ENCODE results near the gene SMTNL2. TPM values are rescaled to one million over a fixed set of nuclear protein-coding genes. Genes with fewer than 3 reads are reported as not detected.
"Not testable (repeated sequence)": the region's sequence is repeated elsewhere in the genome, so short reads cannot be mapped to it uniquely, and the experiment has no call there.

The SMTNL2 gene
- total RNA-seq, 1 experiment from 2014 or later = not detected

DNA sequence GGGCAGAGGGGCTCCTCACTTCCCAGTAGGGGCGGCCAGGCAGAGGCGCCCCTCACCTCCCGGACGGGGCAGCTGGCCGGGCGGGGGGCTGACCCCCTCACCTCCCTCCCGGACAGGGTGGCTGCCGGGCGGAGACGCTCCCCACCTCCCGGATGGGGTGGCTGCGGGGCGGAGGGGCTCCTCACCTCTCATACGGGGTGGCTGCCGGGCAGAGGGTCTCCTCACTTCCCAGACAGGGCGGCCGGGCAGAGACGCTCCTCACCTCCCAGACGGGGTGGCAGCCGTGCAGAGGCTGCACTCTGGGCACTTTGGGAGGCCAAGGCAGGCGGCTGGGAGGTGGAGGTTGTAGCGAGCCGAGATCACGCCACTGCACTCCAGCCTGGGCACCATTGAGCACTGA is 6.0 kb upstream of the SMTNL2 start:
- H3K36me3 ChIP-seq; H3K4me1 ChIP-seq (replicated peaks); H3K4me3 ChIP-seq; H3K27me3 ChIP-seq (replicated peaks); DNase-seq (ENCODE audit: low read depth in 1 of 2, low spot score in 2 of 2); H3K27ac ChIP-seq; H3K9me3 ChIP-seq (replicated peaks): not testable (repeated sequence)

DNA sequence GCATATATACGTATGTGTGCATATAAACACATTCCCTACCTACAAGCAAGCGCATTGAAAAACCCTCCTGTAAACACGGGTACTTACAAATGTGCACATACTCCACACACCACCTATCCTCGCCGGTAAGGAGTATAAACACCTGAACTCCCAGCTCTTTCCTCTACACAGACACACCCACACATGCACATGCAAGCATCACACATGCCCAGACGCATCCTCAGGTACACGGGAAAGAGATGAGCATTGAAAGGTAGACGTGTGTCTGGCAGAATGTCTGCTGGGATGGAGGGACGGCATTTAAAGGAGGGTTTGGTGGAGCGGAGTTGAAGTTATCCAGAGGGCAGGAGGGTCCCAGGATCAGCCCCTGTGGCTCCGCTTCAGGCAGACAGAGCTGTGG is 4.7 kb upstream of the SMTNL2 start:
- H3K9me3 ChIP-seq (replicated peaks) = no peaks in the 10 kb centered on the region
- H3K27ac ChIP-seq = no peak overlapping the region
- H3K27me3 ChIP-seq (replicated peaks) = peaks cover 22% of the 10 kb centered on the region
- no peak overlapping the region for H3K4me3 ChIP-seq
- no peak for DNase-seq (ENCODE audit: low read depth in 1 of 2, low spot score in 2 of 2)
- peaks cover 9% of the 10 kb centered on the region for H3K4me1 ChIP-seq (replicated peaks)
- no peaks in the 10 kb centered on the region for H3K36me3 ChIP-seq

DNA sequence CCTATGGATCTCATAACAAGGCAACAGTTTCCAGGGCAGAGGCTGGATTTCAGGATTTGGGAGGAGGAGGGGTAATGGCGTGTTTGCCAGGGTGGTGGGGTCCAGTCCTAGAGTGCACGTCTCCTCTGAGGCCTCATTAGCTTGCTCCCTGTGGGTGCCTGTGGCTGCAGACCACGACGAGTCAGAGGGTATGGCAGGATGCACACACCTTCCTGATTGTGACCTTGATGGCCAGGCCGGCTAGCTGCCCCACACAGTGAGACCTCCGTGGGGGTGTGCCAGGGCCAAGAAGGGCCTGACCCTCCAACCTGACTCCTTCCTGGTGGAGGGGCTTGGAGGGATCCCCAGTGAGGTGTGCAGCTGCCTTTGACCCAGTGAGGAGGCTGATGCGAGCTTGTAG is 4.0 kb upstream of the SMTNL2 start:
- no peak overlapping the region for H3K4me3 ChIP-seq
- no peak overlapping the region for H3K27ac ChIP-seq
- no peaks in the 10 kb centered on the region for H3K36me3 ChIP-seq
- peaks cover 28% of the 10 kb centered on the region for H3K27me3 ChIP-seq (replicated peaks)
- H3K4me1 ChIP-seq (replicated peaks) = peaks cover 11% of the 10 kb centered on the region
- DNase-seq (ENCODE audit: low read depth in 1 of 2, low spot score in 2 of 2) = no peak
- no peaks in the 10 kb centered on the region for H3K9me3 ChIP-seq (replicated peaks)

DNA sequence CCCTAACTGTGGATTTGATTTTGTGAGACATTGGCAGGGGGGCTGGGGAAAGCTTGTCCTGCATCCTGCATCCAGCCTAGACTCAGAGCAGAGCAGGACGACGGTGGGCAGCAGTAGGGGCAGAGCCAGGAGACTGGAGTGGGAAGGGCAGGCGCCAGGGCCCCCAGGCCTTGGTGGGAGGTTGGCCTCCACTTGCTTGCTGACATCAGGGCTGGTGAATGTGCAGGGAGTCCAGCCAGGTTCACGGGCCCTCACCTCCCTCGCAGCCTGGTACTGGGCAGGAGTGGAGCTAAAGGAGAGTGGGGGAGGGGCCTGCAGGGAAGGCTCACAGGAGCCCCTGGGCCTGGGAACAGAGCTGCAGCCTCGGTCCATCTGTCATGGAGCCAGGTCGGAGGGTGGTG is 2.2 kb upstream of the SMTNL2 start:
- peak in 1 of 2 experiments; percentile 34 for DNase-seq (ENCODE audit: low read depth in 1 of 2, low spot score in 2 of 2)
- no peak overlapping the region for H3K27ac ChIP-seq
- no peaks in the 10 kb centered on the region for H3K9me3 ChIP-seq (replicated peaks)
- H3K4me3 ChIP-seq = no peak overlapping the region
- H3K27me3 ChIP-seq (replicated peaks) = peaks cover 45% of the 10 kb centered on the region
- peaks cover 11% of the 10 kb centered on the region for H3K4me1 ChIP-seq (replicated peaks)
- H3K36me3 ChIP-seq = no peaks in the 10 kb centered on the region

DNA sequence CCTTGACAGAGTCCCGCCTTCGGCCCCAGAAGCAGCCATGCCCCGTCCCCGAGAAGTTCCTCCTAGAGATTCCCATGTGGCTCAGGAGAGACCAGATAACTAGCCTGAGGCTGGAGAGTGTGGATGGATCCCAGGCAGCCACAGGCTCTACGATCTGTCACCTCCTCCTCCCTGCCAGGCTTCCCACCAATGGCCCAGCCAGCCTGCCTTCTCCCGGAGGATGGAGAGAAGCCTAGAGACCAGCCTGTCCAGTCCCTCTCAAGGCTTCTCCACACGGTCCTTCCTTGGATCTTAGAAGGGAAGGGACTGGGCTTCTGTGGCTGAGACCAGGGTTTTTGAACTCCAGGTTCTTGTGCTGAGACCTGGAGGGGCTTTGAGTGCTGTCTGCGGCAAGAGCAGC is 1.6 kb upstream of the SMTNL2 start:
- DNase-seq (ENCODE audit: low read depth in 1 of 2, low spot score in 2 of 2) = no peak
- no peaks in the 10 kb centered on the region for H3K36me3 ChIP-seq
- peaks cover 49% of the 10 kb centered on the region for H3K27me3 ChIP-seq (replicated peaks)
- H3K4me3 ChIP-seq = no peak overlapping the region
- H3K4me1 ChIP-seq (replicated peaks) = peaks cover 11% of the 10 kb centered on the region
- H3K9me3 ChIP-seq (replicated peaks) = no peaks in the 10 kb centered on the region
- H3K27ac ChIP-seq = no peak overlapping the region

DNA sequence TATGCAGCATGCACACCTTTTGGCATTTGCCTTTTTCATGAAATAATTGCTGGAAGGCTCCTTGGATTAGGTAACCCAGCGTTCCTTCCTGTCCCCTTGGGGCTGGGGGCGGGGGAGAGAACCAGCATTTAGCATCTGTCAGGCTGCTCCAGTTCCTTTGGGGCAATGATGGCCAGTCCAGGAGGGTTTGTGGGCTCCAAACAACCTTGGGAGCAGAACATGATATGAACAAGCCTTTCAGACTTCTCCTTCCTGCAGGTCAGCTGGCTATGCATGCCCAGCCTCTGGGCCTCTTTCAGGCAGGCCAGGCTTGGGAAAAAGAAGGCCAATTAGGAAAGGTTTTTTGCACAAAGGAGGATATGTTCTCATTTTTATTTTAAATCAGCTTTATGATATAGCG is 1.1 kb upstream of the SMTNL2 start:
- Histone ChIP-seq H3K36me3 (no peaks in the 10 kb centered on the region), H3K27me3 (replicated peaks) (peaks cover 49% of the 10 kb centered on the region), H3K27ac (no peak overlapping the region), H3K9me3 (replicated peaks) (no peaks in the 10 kb centered on the region), H3K4me1 (replicated peaks) (peaks cover 11% of the 10 kb centered on the region), H3K4me3 (no peak overlapping the region)
- no peak for DNase-seq (ENCODE audit: low read depth in 1 of 2, low spot score in 2 of 2)

DNA sequence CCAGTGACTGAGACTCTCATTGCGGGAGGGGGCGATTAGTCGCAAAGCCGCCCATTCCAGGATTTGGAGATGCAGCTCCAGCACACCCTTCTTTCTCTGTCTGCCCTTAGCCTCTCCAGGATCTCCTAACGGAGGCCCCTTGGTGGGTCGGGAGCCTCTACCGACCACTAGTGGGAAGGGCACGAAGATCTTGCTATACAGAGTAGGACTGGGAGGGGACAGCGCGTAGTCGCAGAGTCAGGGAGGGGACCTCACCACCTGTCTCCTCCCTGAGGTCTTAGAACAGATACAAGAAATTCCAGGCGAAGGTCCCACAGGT is 588 bp upstream of the SMTNL2 start:
- no peaks in the 10 kb centered on the region for H3K9me3 ChIP-seq (replicated peaks)
- H3K27ac ChIP-seq = no peak overlapping the region
- peaks cover 49% of the 10 kb centered on the region for H3K27me3 ChIP-seq (replicated peaks)
- peak; percentile 5 to 46 for DNase-seq (ENCODE audit: low read depth in 1 of 2, low spot score in 2 of 2)
- no peaks in the 10 kb centered on the region for H3K36me3 ChIP-seq
- H3K4me1 ChIP-seq (replicated peaks) = peaks cover 11% of the 10 kb centered on the region
- no peak overlapping the region for H3K4me3 ChIP-seq

DNA sequence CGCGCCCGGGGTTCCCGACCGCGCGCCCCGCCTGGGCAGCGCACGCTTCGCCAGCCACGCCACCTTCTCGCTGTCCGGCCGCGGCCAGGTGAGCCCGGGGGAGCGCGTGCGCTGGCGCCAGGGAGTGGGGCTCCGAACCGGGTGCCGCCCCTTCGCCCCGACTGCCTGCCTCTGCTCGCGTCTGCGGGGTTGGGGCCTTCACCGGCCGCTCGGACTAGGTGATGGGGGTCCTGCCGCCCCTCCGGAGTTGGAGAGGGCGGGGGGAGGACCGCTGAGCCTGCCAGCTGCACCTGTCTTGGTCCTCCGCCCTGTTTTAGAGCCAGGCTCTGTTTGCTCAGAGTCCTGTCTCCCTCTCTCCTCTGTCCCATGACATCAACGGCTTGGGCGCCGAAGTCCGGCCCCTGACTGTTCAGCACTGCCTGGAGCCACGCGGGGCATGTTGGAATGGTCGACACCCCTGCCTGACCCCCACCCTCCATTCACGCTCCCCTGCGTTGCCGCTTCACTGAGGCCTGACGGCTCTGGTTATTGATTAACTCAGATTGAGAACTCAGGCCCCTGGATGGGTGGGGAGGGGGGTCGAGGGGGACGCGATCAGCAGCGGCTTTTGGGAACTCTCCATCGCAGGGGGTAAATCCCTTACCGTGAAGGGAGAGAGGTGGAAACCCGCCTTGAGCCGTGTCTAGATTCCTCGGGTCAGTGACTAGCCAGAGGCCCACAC is 748 bp downstream of the SMTNL2 start:
- H3K36me3 ChIP-seq = no peaks in the 10 kb centered on the region
- H3K4me1 ChIP-seq (replicated peaks) = peaks cover 11% of the 10 kb centered on the region
- no peak overlapping the region for H3K27ac ChIP-seq
- peaks cover 49% of the 10 kb centered on the region for H3K27me3 ChIP-seq (replicated peaks)
- DNase-seq (ENCODE audit: low read depth in 1 of 2, low spot score in 2 of 2) = no peak
- H3K4me3 ChIP-seq = no peak overlapping the region
- no peaks in the 10 kb centered on the region for H3K9me3 ChIP-seq (replicated peaks)

DNA sequence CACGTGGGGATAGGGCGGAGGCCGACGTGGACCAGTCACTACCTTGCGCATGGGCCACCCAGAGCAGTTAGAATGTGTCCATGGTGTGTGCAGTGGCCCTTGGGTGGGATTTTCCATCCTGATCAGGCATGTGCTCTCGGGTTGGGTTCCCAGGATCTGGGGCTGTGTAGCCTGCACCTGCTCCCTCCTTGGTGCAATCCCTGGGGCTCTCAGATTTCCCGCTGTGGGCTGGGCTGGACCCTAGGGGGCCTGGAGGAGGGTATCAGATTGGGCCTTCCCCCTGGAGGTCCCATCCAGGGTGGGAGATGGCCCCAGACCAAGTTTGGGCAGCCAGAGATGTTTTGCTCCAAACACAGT is 1.3 kb downstream of the SMTNL2 start:
- no peaks in the 10 kb centered on the region for H3K9me3 ChIP-seq (replicated peaks)
- H3K4me3 ChIP-seq = no peak overlapping the region
- H3K4me1 ChIP-seq (replicated peaks) = peaks cover 11% of the 10 kb centered on the region
- H3K27me3 ChIP-seq (replicated peaks) = peaks cover 54% of the 10 kb centered on the region
- no peaks in the 10 kb centered on the region for H3K36me3 ChIP-seq
- H3K27ac ChIP-seq = no peak overlapping the region
- no peak for DNase-seq (ENCODE audit: low read depth in 1 of 2, low spot score in 2 of 2)

DNA sequence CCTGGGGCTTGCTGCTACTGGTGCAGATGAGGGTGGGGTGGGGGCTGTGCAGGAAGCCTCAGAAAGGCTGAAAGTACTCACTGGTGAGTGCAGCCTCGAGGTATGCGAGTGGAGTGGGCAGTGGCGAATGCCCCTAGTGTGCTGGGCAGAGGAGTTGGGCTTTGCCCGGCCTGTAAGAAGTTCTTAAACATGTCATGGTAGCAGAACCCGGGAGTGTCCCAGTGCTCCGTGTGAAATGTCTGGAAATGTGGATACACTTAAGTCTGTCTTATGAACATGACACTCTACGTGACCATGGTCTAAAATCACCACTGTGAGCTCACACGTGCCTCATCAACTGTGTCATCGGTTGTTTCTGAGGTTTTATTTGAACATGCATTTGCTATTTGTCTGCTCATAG is 1.7 kb downstream of the SMTNL2 start:
- H3K27ac ChIP-seq = no peak overlapping the region
- no peaks in the 10 kb centered on the region for H3K36me3 ChIP-seq
- H3K9me3 ChIP-seq (replicated peaks) = no peaks in the 10 kb centered on the region
- no peak for DNase-seq (ENCODE audit: low read depth in 1 of 2, low spot score in 2 of 2)
- H3K27me3 ChIP-seq (replicated peaks) = peaks cover 56% of the 10 kb centered on the region
- no peak overlapping the region for H3K4me3 ChIP-seq
- H3K4me1 ChIP-seq (replicated peaks) = peaks cover 11% of the 10 kb centered on the region

DNA sequence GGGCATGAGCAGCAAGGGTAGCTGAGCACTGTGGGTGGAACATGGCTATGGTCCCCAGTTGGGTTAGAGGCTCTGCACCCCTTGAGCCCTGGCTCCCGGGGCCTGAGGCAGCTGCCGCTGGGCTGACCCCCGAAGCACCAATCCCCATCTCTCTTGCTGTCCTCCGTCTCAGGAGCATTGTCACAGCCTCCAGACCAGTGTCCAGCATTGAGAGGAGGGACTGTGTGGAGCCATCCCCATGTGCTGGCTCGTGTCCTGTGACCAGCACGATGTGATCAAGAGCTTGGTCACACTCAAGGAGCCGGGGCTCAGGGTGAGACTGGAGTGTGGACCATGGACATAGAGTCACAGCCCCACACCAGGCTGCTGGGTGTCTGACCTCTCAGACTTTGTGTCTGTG is 2.9 kb downstream of the SMTNL2 start:
- Histone ChIP-seq H3K36me3 (no peaks in the 10 kb centered on the region), H3K9me3 (replicated peaks) (no peaks in the 10 kb centered on the region), H3K27me3 (replicated peaks) (peaks cover 56% of the 10 kb centered on the region), H3K27ac (no peak overlapping the region), H3K4me3 (no peak overlapping the region), H3K4me1 (replicated peaks) (peaks cover 11% of the 10 kb centered on the region)
- DNase-seq (ENCODE audit: low read depth in 1 of 2, low spot score in 2 of 2) = no peak

DNA sequence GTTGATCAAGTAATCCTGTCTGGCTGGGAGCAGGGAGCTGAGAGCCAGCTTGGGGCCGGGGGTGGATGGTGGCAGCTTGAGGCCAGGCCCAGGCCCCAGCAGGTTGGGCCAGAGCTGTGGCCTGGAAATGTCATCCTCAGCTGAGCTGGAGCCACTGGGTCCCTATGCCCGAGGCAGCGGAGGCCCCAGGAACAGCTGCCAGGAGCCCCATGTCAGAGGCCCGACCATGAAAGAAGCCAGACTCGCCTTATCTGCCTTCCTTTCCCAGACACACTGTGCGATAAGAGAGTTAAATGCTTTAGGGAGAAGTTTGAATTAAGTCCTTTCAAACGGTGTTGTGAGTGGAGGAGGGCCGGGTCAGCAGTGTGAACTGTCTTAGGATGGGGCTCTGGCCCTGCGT is 3.5 kb downstream of the SMTNL2 start:
- DNase-seq (ENCODE audit: low read depth in 1 of 2, low spot score in 2 of 2) = no peak
- H3K27me3 ChIP-seq (replicated peaks) = peaks cover 55% of the 10 kb centered on the region
- no peak overlapping the region for H3K4me3 ChIP-seq

DNA sequence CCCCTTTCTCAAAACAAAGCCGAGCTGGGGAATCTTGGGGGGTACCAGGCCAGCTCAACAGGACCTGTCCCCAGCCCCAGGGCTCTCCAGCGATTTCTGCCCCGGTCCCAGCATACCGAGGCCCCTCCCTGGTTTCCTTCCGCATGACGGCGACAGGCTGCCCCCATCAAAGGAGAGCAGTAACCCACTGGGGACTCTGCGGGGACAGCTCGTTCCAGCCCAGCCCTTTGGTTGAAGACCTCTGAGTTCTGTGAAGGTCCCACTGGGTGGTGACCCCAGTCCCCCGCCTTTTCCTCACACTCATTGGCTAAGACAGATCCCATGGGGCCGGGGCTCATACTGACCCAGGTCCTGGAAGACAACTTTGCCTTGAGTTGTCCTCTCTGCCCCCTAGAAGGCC is 4.1 kb downstream of the SMTNL2 start:
- no peak for DNase-seq (ENCODE audit: low read depth in 1 of 2, low spot score in 2 of 2)
- peaks cover 49% of the 10 kb centered on the region for H3K27me3 ChIP-seq (replicated peaks)
- H3K9me3 ChIP-seq (replicated peaks) = no peaks in the 10 kb centered on the region
- H3K27ac ChIP-seq = no peak overlapping the region
- no peak overlapping the region for H3K4me3 ChIP-seq
- H3K4me1 ChIP-seq (replicated peaks) = peaks cover 11% of the 10 kb centered on the region
- H3K36me3 ChIP-seq = no peaks in the 10 kb centered on the region

More for the DNA sequence above, 3.5 kb downstream of the SMTNL2 start:
- no peak overlapping the region for H3K27ac ChIP-seq
- H3K9me3 ChIP-seq (replicated peaks) = no peaks in the 10 kb centered on the region
- no peaks in the 10 kb centered on the region for H3K36me3 ChIP-seq
- peaks cover 11% of the 10 kb centered on the region for H3K4me1 ChIP-seq (replicated peaks)

DNA sequence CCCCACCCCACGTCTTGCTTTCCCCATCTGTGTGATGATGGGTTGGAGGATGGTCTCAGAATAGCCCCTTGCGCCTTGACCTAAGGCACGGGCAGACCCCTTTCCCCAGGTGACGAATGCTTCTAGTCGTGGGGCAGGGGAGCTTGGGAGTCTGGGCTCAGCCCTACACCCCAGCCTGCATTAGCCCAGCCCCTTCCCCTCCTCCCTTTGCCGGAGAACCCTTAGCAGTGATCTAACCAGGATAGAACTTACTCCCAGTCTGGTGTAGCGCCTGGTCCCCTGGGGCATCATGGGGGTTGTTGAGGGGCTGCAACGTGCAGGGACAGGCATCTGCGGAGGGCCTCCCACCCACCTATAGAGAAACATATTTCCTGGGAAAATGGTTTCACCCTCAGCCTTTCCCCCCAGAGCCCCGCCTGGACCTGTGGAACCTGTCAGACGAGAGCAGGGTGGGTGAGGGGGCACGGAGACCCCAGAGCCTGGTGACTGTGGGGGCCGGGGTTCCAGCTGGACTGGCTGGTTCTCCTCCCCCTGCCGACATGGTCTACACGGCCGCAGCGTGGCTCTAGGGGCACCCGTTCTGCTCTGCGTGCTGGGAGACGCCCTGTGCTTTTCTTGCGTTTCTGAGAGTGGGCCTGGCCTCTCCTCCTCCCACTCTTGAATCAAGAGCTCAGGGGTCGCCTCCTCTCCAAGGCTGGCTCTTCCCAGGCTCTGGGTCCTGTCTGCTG is 4.7 kb downstream of the SMTNL2 start:
- Histone ChIP-seq H3K4me3 (no peak overlapping the region), H3K36me3 (no peaks in the 10 kb centered on the region), H3K27me3 (replicated peaks) (peaks cover 42% of the 10 kb centered on the region), H3K4me1 (replicated peaks) (peaks cover 7% of the 10 kb centered on the region), H3K27ac (no peak overlapping the region), H3K9me3 (replicated peaks) (no peaks in the 10 kb centered on the region)
- DNase-seq (ENCODE audit: low read depth in 1 of 2, low spot score in 2 of 2) = no peak

DNA sequence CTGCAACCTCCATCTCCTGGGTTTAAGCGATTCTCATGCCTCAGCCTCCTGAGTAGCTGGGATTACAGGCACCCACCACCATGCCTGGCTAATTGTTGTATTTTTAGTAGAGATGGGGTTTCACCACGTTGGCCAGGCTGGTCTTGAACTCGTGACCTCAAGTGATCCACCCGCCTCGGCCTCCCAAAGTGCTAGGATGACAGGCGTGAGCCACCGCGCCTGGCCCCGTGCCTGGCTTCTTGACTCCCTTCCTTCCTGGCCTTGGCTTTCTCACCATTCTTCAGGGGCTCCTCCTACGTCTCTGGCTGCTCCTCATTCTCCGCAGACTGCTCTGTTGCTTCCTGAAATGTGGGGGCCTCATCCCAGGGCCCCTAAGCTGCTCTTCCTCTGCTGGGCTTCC is 5.7 kb downstream of the SMTNL2 start:
- H3K4me1 ChIP-seq (replicated peaks); H3K4me3 ChIP-seq; DNase-seq (ENCODE audit: low read depth in 1 of 2, low spot score in 2 of 2); H3K36me3 ChIP-seq; H3K27ac ChIP-seq; H3K9me3 ChIP-seq (replicated peaks): not testable (repeated sequence)
- peaks cover 32% of the 10 kb centered on the region for H3K27me3 ChIP-seq (replicated peaks)

Measured in SJSA1 (cell line).